HG03378 (cell line): ENCODE data around the gene C1QTNF9B.

ENCODE experiments used
- ATAC-seq: cut with Tn5 transposase; IDR thresholded peaks from one replicate; pipeline ENCODE4 v1.9.1; 2021; ENCODE audit warnings: mild to moderate bottlenecking, moderate library complexity; ENCODE audit not compliant: unreplicated experiment

C1QTNF9B gene

GRCh38 chr13:23859904-23860303 is 37.4 kb downstream of the C1QTNF9B start:
- ATAC-seq = no peak

GRCh38 chr13:23859455-23859854 is 37.8 kb downstream of the C1QTNF9B start:
- no peak for ATAC-seq

- ATAC-seq = no peak
Measured at GRCh38 chr13:23858546-23858945, 38.8 kb downstream of the C1QTNF9B start.

DNA sequence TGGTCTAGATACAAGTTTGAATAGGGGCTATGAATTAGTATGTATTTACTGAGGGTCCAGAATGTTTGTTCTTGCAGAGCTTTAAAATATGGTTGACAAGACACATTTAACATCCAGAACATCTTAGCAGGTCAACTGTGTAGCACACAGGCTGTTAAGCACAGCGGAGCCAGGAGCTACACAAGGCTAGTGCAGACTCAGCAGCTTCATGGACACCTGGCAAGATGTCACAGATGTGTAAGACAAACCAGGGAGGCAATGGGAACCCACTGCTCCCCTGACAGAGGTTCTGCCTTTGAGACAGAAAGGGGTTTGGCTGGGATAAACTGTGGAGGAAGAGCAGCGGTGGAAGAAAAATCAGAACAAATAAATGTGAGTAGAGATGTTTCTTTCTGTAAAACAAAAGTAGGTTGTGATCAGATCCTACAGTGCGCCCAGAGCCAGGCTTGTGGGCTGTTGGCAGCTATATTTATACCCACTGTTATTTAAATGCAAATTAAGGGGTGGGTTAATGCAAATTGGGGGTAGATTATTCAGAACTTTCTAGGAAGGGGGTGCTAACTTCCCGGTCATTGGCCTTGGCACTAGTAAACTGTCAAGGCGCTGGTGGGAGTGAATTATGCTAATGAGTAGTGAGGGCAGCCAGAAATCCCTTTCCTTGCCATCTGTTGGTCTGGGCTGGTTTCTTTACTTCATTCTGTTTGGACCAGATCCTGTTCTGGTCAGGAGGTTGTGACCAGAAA is 41.1 kb downstream of the C1QTNF9B start:
- ATAC-seq = no peak

- no peak for ATAC-seq
Measured at GRCh38 chr13:23855360-23855759, 41.9 kb downstream of the C1QTNF9B start.

- ATAC-seq = no peak
Measured at GRCh38 chr13:23852351-23852750, 45.0 kb downstream of the C1QTNF9B start.

GRCh38 chr13:23851106-23851505 is 46.2 kb downstream of the C1QTNF9B start:
- no peak for ATAC-seq

- no peak for ATAC-seq
Measured at GRCh38 chr13:23850134-23850533, 47.2 kb downstream of the C1QTNF9B start.

DNA sequence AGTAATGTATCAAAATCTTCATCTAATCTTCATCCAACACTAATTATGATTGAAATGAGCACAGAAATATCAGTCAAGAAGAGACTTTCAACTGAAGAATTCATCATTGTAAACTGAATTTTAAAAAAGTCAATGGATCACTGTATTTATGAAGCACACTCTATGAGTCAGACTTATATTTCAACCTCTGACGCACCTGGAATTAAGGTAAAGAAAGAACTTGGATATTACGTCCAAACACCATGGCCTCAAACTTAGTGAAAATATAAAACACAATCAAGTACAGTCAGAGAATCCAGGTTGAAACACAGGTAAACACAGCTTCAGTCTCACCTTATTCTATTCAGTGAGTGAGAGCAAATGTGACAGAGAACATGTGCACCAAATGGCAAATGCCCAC is 47.6 kb downstream of the C1QTNF9B start:
- no peak for ATAC-seq

DNA sequence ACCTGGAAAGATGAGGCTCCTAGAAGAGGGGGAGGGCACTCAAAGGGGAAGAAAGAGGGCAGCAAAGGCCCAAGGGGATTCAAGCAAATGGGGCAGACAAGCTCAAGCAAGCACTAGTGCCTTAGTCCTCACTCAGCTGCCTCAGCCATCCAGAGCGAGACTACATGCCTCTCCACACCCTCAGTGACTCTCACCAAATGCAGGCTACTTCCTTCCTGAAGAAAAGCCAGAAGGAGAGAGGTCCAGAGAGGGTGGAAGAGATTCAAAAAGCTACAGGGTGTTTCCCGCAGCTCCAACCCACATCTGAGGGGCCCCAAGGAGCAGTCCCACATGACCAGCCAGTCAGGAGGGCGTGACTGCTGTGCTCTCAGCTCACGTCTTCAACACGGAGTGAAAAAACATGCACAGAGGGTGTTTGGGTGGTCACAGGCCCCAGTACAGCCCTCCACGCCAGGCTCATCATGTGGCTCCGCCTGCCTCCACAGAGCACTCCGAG is 48.6 kb downstream of the C1QTNF9B start:
- ATAC-seq = no peak

DNA sequence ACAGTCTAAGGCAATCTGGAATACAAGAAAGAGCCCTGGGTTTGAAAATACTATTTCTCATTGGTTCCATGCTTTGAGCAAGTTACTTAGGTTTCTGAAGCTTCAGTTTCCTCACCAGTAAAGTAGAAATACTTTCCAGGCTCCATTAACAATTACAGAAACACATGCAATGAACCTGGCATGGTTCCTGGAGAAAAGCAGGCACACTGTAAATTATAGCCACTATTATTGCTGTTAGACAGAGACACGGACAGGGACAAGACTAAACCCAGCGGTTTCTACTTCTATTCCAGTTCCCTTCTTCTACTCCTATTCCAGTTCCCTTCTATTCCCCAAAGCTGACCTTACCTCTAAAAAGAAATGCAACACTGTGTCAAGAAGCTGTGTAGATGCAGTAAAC is 49.3 kb downstream of the C1QTNF9B start:
- no peak for ATAC-seq

DNA sequence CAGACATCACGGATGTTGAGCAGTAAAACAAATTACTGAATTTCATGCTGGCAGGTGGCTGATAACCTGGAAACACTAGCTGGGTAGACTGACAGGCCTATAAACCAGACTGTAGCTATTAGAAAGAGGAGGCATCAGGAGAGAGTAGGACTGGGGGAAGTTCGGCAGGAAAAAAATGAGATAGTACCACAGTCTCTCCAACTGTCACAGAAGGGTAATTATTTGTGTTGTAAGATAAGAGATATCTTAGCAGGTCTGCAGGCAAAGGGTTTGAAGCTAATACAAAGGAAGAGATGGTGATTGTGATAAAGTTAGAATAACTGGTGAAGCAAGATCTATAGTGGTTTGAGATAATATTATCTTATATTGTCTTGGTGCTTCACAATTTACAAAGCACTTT is 49.8 kb downstream of the C1QTNF9B start:
- no peak for ATAC-seq

- peak; percentile 22 for ATAC-seq
Measured at GRCh38 chr13:23845105-23845725, 52.1 kb downstream of the C1QTNF9B start.

GRCh38 chr13:23844132-23844531 is 53.2 kb downstream of the C1QTNF9B start:
- no peak for ATAC-seq

DNA sequence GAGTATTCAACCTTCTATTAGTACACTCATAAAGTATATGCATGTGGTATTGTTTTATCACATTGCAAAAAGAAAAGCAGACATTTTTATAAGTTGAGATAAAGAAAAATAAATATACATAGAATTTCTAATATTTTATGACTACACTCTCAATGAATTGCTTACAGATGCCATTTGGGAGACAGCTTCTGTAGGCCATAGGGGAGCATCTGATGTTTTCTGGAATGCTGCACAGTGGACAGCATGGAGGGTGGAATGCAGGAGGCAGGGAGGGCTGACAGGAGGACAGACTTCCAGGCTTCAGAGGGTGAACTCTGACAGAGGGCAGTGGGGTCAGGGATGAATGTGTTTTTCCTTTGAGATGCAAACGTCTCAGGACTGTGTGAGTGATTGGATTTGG is 53.9 kb downstream of the C1QTNF9B start:
- ATAC-seq = no peak

DNA sequence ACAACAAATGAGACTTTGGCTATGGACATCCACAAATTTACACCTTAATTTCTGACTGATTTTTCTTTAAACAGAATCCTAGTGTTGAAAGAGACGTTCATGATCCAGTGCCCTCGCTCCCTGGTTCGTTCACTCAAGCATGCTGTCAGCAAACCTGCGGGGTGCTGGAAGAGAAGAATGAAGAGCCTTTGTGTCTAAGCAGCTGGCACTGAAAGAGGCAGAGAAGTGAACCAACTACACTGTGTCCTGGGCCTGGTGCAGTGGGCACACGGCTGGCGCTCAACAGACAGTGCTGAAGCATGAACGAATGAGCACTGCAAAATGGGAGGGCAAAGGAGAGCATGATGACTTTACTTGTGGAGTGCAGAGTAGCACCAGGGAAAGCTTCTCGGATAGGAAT is 54.9 kb downstream of the C1QTNF9B start:
- ATAC-seq = no peak
